SK-N-MC (cell line): ENCODE measurements around the gene SH3PXD2A.

Experiments
- EZH2 ChIP-seq: fragments of 200-600 bp; sonication (generic); IDR thresholded peaks from one replicate; pipeline ENCODE4 v1.6.1; 2017; ENCODE audit warnings: antibody characterized with exemption
- POLR2AphosphoS5 ChIP-seq: IDR thresholded peaks from 2 replicates; pipeline ENCODE4 v1.6.1; 2012; ENCODE audit warnings: mild to moderate bottlenecking, low read depth, low read length, borderline replicate concordance

GRCh38 chr10:103806395-103807187 lies 48.8 kb downstream of the SH3PXD2A start:
- TF ChIP-seq POLR2AphosphoS5 = no peak
- no peak for TF ChIP-seq EZH2
